Measurements from ENCODE around the gene CGREF1.

Gene CGREF1

DNA sequence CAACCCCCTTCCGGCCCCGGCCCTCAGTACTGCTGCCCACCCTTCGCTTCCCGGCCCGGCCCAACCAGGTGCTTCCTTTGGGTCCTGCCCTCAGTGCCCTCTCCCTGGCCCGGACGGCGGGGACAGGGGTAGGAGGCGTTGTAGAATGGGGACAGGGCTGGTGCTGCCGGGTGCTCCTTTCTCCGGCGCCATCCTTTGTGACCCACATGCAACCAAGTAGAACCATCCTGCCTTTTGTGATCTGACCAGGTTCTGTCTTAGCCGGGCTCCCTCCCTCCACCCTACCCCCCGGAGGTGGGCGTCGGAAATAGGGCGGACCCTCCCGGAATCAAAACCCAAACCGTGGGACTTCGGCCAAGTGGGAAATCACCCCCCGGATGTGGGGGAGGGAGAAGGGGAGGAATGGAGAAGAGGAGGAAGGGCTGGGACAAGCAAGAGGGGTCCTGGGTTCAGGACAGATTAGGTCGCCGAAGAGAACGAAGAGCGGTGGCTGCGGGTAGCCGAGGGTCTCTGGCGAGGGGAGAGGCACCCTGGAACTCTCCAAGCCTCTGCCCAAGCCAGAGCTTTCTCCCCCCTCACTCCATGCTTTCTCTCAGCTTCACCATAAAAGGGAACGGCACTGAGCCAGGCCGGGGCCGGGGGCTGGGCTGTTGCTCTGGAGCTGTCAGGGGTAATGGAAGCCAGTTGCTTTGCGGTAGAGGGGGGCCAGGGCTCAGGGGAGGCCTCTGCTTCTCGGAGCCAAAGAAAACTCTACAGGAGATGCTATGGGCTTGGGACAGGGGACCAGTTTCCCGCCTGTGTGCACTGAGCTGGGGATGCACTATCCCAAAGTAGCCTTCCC is 46.7 kb downstream of the CGREF1 start:
- no peak for DNase-seq (ENCODE audit: low read depth in 1 of 2, low spot score in 1 of 2)
- TF ChIP-seq POLR2AphosphoS5 (IDR thresholded peaks at IDR 0.05; ENCODE audit: low read depth), result no peak
- no peak for TF ChIP-seq GABPA (IDR thresholded peaks at IDR 0.05; ENCODE audit: low read depth)
- no peak for TF ChIP-seq CTCF (IDR thresholded peaks at IDR 0.05; ENCODE audit: insufficient read depth, low read length)
- TF ChIP-seq SPI1 (IDR thresholded peaks at IDR 0.05; ENCODE audit: borderline replicate concordance, low read depth), result no peak
- no peak for TF ChIP-seq REST (IDR thresholded peaks at IDR 0.05; ENCODE audit: insufficient replicate concordance, low read depth)

GRCh38 chr2:27071277-27071989 is 47.5 kb downstream of the CGREF1 start, which contains the start of gene OST4:
Gene OST4 (minus strand): TSS chr2:27071654.
- peak within 1 kb of the TSS; percentile 74 for H3K27ac ChIP-seq (replicated peaks)
- DNase-seq (ENCODE audit: low read depth in 1 of 2, low spot score in 1 of 2), result peak; percentile 88 to 89

More for the DNA sequence above, 46.7 kb downstream of the CGREF1 start:
- Histone ChIP-seq H3K27me3 (ENCODE audit: insufficient read depth, poor library complexity, severe bottlenecking) (no peaks in the 10 kb centered on the region), H3K27ac (replicated peaks) (peak overlapping the region; percentile 73), H3K4me3 (replicated peaks; ENCODE audit: insufficient read depth, low read length) (peak overlapping the region; percentile 92)

More at GRCh38 chr2:27071277-27071989, 47.5 kb downstream of the CGREF1 start, which contains the start of gene OST4:
- Histone ChIP-seq H3K27me3 (ENCODE audit: insufficient read depth, poor library complexity, severe bottlenecking) (no peaks in the 10 kb centered on the region), H3K4me3 (replicated peaks; ENCODE audit: insufficient read depth, low read length) (peak within 1 kb of the TSS; percentile 92)
- no peak for TF ChIP-seq CTCF (IDR thresholded peaks at IDR 0.05; ENCODE audit: insufficient read depth, low read length)
- TF ChIP-seq GABPA (IDR thresholded peaks at IDR 0.05; ENCODE audit: low read depth), result peak; percentile 89
- peak; percentile 70; the same call in 1 of the 2 replicates for TF ChIP-seq POLR2AphosphoS5 (IDR thresholded peaks at IDR 0.05; ENCODE audit: low read depth)
- TF ChIP-seq REST (IDR thresholded peaks at IDR 0.05; ENCODE audit: insufficient replicate concordance, low read depth), result no peak
- no peak for TF ChIP-seq SPI1 (IDR thresholded peaks at IDR 0.05; ENCODE audit: borderline replicate concordance, low read depth)

Data from HL-60 (cell line).